Effector memory CD8-positive, alpha-beta T cell (primary cell): ENCODE measurements around the gene CNOT8.

Experiments used
- ATAC-seq: fragments of 150-1000 bp; cut with Tn5 transposase; replicated peaks from 2 replicates; pipeline ENCODE4 v1.10.0; 2021; ENCODE audit warnings: mild to moderate bottlenecking, moderate library complexity
- DNase-seq, 3 experiments: peaks; one replicate each; pipeline ENCODE4 v3.0.0; 2021
- H3K27ac Mint-ChIP-seq, 2 donors: one replicate each; pipeline ENCODE4 v1.8.0; 2022; ENCODE audit warnings: mild to moderate bottlenecking in 2 of 2, mixed read lengths in 2 of 2, moderate library complexity in 2 of 2
- H3K27me3 Mint-ChIP-seq, 2 donors: one replicate each; pipeline ENCODE4 v1.8.0; 2022; ENCODE audit warnings: mixed read lengths in 2 of 2
- H3K36me3 Mint-ChIP-seq: one replicate; pipeline ENCODE4 v1.8.0; 2022; ENCODE audit warnings: mild to moderate bottlenecking, moderate library complexity, mixed read lengths; ENCODE audit not compliant: insufficient read depth
- H3K4me1 Mint-ChIP-seq, 2 donors: one replicate each; pipeline ENCODE4 v1.8.0; 2022; ENCODE audit warnings: low read depth in 2 of 2, mixed read lengths in 2 of 2
- H3K4me3 Mint-ChIP-seq, 2 donors: one replicate each; pipeline ENCODE4 v1.8.0; 2022; ENCODE audit warnings: mild to moderate bottlenecking in 2 of 2, mixed read lengths in 2 of 2, moderate library complexity in 2 of 2
- H3K9me3 Mint-ChIP-seq, 2 donors: one replicate each; pipeline ENCODE4 v1.8.0; 2022; ENCODE audit warnings: mixed read lengths in 2 of 2

The CNOT8 gene

GRCh38 chr5:154862766-154863165 is 4.3 kb downstream of the CNOT8 start:
- H3K36me3 Mint-ChIP-seq, result peaks cover 56% of the 10 kb centered on the region
- H3K9me3 Mint-ChIP-seq, result no peaks in the 10 kb centered on the region
- ATAC-seq (no peak), DNase-seq (no peak)
- peak overlapping the region in 1 of 2 donors; percentile 37 for H3K4me3 Mint-ChIP-seq
- no peaks in the 10 kb centered on the region for H3K27me3 Mint-ChIP-seq
- peaks cover 39 to 57% of the 10 kb centered on the region in 2 donors for H3K4me1 Mint-ChIP-seq
- peak overlapping the region; percentile 60 to 99 for H3K27ac Mint-ChIP-seq

GRCh38 chr5:154863291-154864080 is 5.1 kb downstream of the CNOT8 start:
- Mint-ChIP-seq H3K27me3 (no peaks in the 10 kb centered on the region), H3K27ac (peak overlapping the region; percentile 60 to 99), H3K4me1 (peaks cover 39 to 56% of the 10 kb centered on the region in 2 donors), H3K9me3 (no peaks in the 10 kb centered on the region), H3K36me3 (peaks cover 56% of the 10 kb centered on the region), H3K4me3 (no peak overlapping the region)
- no peak for ATAC-seq
- DNase-seq, result no peak

DNA sequence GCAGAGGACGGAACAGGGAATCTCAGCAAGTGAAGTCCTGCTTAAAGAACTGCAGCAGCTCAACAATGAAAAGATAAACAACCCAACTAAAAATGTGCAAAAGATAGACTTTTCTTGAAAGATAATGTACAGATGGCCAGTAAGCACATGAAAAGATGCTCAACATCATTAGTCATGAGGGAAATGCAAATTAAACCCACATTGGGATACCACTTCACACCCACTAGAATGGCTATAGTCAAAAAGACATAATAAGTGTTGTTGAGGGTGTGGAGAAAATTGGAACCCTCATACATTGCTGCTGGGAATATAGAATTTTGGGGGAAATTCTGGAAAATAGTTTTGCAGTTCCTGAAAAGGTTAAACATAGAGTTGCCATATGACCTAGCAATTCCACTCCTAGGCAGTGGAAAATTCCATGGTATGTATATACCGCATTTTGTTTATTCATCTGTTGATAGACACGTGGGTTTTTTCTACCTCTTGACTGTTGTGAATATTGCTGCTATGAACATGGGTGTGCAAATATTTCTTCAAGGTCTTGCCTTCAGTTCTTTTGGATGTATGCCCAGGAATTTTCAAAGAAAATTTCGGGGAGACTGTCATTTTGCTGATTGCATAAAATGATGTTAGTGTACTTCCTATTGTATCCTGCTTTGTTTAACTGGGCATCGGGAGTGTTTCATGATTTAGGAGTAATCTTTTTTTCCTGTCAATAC is 7.2 kb downstream of the CNOT8 start:
- no peak for ATAC-seq
- Mint-ChIP-seq H3K9me3 (no peaks in the 10 kb centered on the region), H3K27me3 (no peaks in the 10 kb centered on the region), H3K4me1 (peaks cover 28 to 43% of the 10 kb centered on the region in 2 donors), H3K4me3 (no peak overlapping the region), H3K36me3 (peaks cover 74% of the 10 kb centered on the region), H3K27ac (peak overlapping the region in 1 of 2 donors; percentile 99)
- DNase-seq, result no peak

DNA sequence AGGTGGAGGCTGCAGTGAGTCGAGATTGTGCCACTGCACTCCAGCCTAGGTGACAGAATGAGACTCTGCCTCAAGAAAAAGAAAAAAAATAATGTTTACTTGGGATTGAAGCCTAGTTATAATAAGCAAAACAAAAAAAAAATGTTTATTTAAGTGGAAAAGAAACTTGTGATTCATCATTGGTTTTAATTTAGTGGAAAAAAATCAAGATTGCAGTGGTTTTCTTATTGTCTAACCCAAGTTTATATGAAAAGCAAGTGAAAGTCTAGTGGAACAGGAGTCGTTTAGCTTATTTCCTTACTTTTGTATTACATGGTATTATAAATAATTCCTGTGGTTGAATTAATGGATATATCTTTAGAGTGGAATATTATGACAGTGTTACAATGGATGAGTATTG is 8.4 kb downstream of the CNOT8 start:
- DNase-seq, result no peak
- Mint-ChIP-seq H3K27me3 (no peaks in the 10 kb centered on the region), H3K4me1 (peaks cover 21 to 35% of the 10 kb centered on the region in 2 donors), H3K36me3 (peaks cover 86% of the 10 kb centered on the region), H3K4me3 (no peak overlapping the region), H3K27ac (peak overlapping the region; percentile 13 to 22), H3K9me3 (no peaks in the 10 kb centered on the region)
- no peak for ATAC-seq

GRCh38 chr5:154868702-154869101 is 10.3 kb downstream of the CNOT8 start:
- peaks cover 98% of the 10 kb centered on the region for H3K36me3 Mint-ChIP-seq
- H3K27ac Mint-ChIP-seq, result peak overlapping the region in 1 of 2 donors; percentile 83

DNA sequence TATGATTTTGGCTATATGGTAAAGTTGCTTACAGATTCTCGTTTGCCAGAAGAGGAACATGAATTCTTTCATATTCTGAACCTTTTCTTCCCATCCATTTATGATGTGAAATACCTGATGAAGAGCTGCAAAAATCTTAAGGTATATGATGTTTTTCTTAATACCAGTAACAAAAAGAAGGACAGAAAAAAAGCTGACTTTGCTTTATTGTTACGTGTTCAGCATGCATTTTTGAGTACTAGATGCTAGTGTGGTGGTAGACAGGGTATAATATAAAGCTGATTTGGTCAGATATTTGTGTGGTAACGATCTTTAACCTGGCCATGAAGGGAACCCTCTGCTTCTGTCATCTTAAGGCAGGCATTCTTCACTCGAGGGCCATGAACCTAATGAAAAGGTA is 13.3 kb downstream of the CNOT8 start:
- H3K9me3 Mint-ChIP-seq, result no peaks in the 10 kb centered on the region
- no peak overlapping the region for H3K4me3 Mint-ChIP-seq
- DNase-seq (no peak), ATAC-seq (no peak)
- H3K4me1 Mint-ChIP-seq, result peaks cover 7 to 18% of the 10 kb centered on the region in 2 donors
- H3K27me3 Mint-ChIP-seq, result no peaks in the 10 kb centered on the region
- peak overlapping the region in 1 of 2 donors; percentile 78 for H3K27ac Mint-ChIP-seq
- peaks cover 96% of the 10 kb centered on the region for H3K36me3 Mint-ChIP-seq

More at GRCh38 chr5:154868702-154869101, 10.3 kb downstream of the CNOT8 start:
- peaks cover 6 to 22% of the 10 kb centered on the region in 2 donors for H3K4me1 Mint-ChIP-seq
- H3K4me3 Mint-ChIP-seq, result no peak overlapping the region
- DNase-seq (no peak), ATAC-seq (no peak)
- no peaks in the 10 kb centered on the region for H3K9me3 Mint-ChIP-seq
- no peaks in the 10 kb centered on the region for H3K27me3 Mint-ChIP-seq

DNA sequence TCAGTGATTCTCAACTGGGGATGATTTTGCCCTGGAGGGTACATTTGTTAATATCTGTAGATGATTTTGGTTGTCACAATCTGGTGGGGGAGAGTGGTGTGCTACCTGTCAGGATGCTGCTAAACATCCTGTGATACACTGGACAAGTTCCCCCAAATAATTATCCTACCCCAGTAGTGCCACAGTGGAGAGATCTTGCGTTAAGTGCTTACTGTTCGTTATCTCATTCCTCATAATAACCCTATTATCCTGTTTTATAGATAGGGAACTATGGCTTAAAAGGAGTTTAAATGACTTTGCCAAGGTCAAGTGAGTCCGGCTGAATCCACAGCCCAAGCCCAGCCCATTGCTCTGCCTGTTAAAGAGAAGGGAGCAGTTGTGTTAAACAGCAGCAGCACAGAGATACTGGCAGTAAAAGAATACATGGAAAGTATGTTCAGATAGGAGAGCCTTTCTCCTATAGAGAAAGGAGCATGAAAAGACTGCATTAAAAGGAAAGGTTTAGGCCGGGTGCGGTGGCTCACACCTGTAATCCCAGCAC is 15.4 kb downstream of the CNOT8 start:
- peaks cover 83% of the 10 kb centered on the region for H3K36me3 Mint-ChIP-seq
- peaks cover 3 to 7% of the 10 kb centered on the region in 2 donors for H3K4me1 Mint-ChIP-seq
- peak overlapping the region in 1 of 2 donors; percentile 74 for H3K27ac Mint-ChIP-seq
- H3K4me3 Mint-ChIP-seq, result no peak overlapping the region
- no peaks in the 10 kb centered on the region for H3K9me3 Mint-ChIP-seq
- ATAC-seq (no peak), DNase-seq (no peak)
- no peaks in the 10 kb centered on the region for H3K27me3 Mint-ChIP-seq

GRCh38 chr5:154878642-154879335 is 20.4 kb downstream of the CNOT8 start:
- ATAC-seq, result no peak
- no peaks in the 10 kb centered on the region for H3K9me3 Mint-ChIP-seq
- DNase-seq, result no peak
- peaks cover 0 to 2% of the 10 kb centered on the region in 2 donors for H3K4me1 Mint-ChIP-seq
- H3K27me3 Mint-ChIP-seq, result no peaks in the 10 kb centered on the region
- peaks cover 39% of the 10 kb centered on the region for H3K36me3 Mint-ChIP-seq
- H3K27ac Mint-ChIP-seq, result no peak overlapping the region
- no peak overlapping the region for H3K4me3 Mint-ChIP-seq

GRCh38 chr5:154881986-154882385 is 23.6 kb downstream of the CNOT8 start:
- Mint-ChIP-seq H3K36me3 (peaks cover 10% of the 10 kb centered on the region), H3K27ac (no peak overlapping the region), H3K27me3 (no peaks in the 10 kb centered on the region), H3K9me3 (peaks cover 7 to 8% of the 10 kb centered on the region in 2 donors), H3K4me3 (no peak overlapping the region), H3K4me1 (no peaks in the 10 kb centered on the region)
- ATAC-seq (no peak), DNase-seq (no peak)

DNA sequence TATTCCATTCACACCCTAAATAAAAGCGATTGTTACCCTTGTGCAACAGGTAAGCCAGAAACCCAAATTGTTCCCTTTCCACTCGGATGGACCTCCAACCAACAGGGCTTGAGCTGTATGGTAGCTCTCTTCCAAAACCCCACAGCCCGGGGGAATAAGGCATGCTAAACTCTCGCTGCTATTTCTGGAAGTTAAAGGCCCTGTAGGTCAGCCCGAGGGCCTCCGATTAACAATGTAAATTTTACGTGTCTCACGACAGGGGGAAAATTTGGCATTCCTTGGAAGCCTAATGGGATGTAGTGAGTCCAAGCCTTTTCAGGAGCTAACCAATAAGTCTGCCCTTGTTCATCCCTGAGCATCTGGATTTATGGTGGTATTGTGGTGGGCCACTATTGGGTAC is 26.0 kb downstream of the CNOT8 start:
- DNase-seq (no peak), ATAC-seq (no peak)
- Mint-ChIP-seq H3K4me3 (no peak overlapping the region), H3K9me3 (peaks cover 7 to 8% of the 10 kb centered on the region in 2 donors), H3K4me1 (no peaks in the 10 kb centered on the region), H3K36me3 (peaks cover 14% of the 10 kb centered on the region), H3K27ac (no peak overlapping the region), H3K27me3 (no peaks in the 10 kb centered on the region)

- Mint-ChIP-seq H3K9me3 (peaks cover 7 to 8% of the 10 kb centered on the region in 2 donors), H3K27ac (no peak overlapping the region), H3K36me3 (peaks cover 21% of the 10 kb centered on the region), H3K4me1 (no peaks in the 10 kb centered on the region), H3K4me3 (no peak overlapping the region), H3K27me3 (no peaks in the 10 kb centered on the region)
- no peak for DNase-seq
- ATAC-seq, result no peak
These were observed 27.0 kb downstream of the CNOT8 start for GRCh38 chr5:154885439-154885838.

DNA sequence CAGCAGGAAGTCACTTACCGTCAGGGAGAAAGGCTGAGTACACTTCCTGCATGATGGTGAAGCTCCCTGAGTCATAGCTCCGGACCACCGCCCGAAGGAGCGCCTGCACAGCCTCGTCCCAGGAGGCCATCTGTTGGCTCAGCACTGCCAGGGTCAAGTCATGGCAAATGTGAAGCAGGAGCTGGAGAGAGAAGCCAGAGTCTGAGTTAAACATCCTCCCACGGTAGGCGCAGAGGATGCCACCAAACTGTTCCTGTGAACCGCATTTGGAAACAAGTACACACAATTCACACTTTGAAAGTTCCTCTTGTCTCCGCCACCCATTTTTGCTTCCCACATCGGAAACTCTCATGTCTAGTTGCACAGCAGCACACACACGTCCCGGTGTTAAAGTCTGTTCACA is 33.9 kb downstream of the CNOT8 start:
- Mint-ChIP-seq H3K4me1 (no peaks in the 10 kb centered on the region), H3K27me3 (no peaks in the 10 kb centered on the region), H3K4me3 (no peak overlapping the region), H3K9me3 (no peaks in the 10 kb centered on the region), H3K36me3 (peaks cover 72% of the 10 kb centered on the region), H3K27ac (no peak overlapping the region)
- ATAC-seq (no peak), DNase-seq (no peak)

GRCh38 chr5:154893381-154893780 is 35.0 kb downstream of the CNOT8 start:
- Mint-ChIP-seq H3K27me3 (no peaks in the 10 kb centered on the region), H3K27ac (no peak overlapping the region), H3K4me3 (no peak overlapping the region), H3K4me1 (no peaks in the 10 kb centered on the region), H3K36me3 (peaks cover 82% of the 10 kb centered on the region), H3K9me3 (no peaks in the 10 kb centered on the region)
- no peak for ATAC-seq
- no peak for DNase-seq
